Upper lobe of left lung (tissue), 6 donors: ENCODE results near the gene EFCAB5. TPM values are rescaled to one million over a fixed set of nuclear protein-coding genes. Genes with fewer than 3 reads are reported as not detected.

Experiments
- ATAC-seq, 2 donors: fragments of 200-7000 bp; cut with Tn5 transposase; one replicate each; pipeline ENCODE4 v1.9.1; 2022; ENCODE audit warnings: mild to moderate bottlenecking in 2 of 2, moderate library complexity in 2 of 2; ENCODE audit not compliant: low FRiP score in 2 of 2
- DNase-seq, 2 donors: peaks; one replicate each; pipeline ENCODE4 v3.0.0-alpha.2; 2019 to 2020
- H3K27ac ChIP-seq, 4 donors: fragments of 200-600 bp; sonication (generic); one replicate each; pipeline ENCODE4 v1.5.1; 2016 to 2019
- H3K27me3 ChIP-seq, 4 donors: fragments of 200-600 bp; sonication (generic); one replicate each; pipeline ENCODE4 v1.5.1; 2017 to 2019
- H3K36me3 ChIP-seq, 4 donors: fragments of 200-600 bp; sonication (generic); one replicate each; pipeline ENCODE4 v1.5.1; 2016 to 2019
- H3K4me1 ChIP-seq, 4 donors: fragments of 200-600 bp; sonication (generic); one replicate each; pipeline ENCODE4 v1.5.1; 2018 to 2019
- H3K4me3 ChIP-seq, 4 donors: fragments of 200-600 bp; sonication (generic); one replicate each; pipeline ENCODE4 v1.5.1; 2017 to 2019; ENCODE audit warnings: mild to moderate bottlenecking in 2 of 4, moderate library complexity in 1 of 4
- H3K9me3 ChIP-seq, 4 donors: fragments of 200-600 bp; sonication (generic); one replicate each; pipeline ENCODE4 v1.5.1; 2018 to 2019
- EP300 ChIP-seq, 4 donors: sonication (generic); formaldehyde crosslinking; IDR thresholded peaks; one replicate each; pipeline ENCODE4 v1.5.1; 2017; ENCODE audit warnings: antibody characterized with exemption in 4 of 4, control low read depth in 2 of 4
- POLR2A ChIP-seq, 4 donors: fragments of 450-650 bp; IDR thresholded peaks; one replicate each; pipeline ENCODE4 v1.5.1; 2016 to 2017; ENCODE audit warnings: antibody characterized with exemption in 4 of 4, mild to moderate bottlenecking in 2 of 4
- POLR2AphosphoS5 ChIP-seq, 2 donors: sonication (generic); formaldehyde crosslinking; IDR thresholded peaks; one replicate each; pipeline ENCODE4 v1.5.1; 2017; ENCODE audit warnings: antibody characterized with exemption in 2 of 2
- WGBS, 2 donors: methylation state at CpG; one replicate each; pipeline ENCODE4 v1.1.5; 2017 to 2018; 5-methylcytosine and 5-hydroxymethylcytosine counted together
- total RNA-seq, 6 donors: library from RNA; depleted of rRNA in 4 of 6; stranded (reverse); fragments of >200 nt in 4 of 6; gene quantifications; one replicate each; pipeline versions ENCODE4 v1.1.0 to v1.2.1, GENCODE V29; 2016 to 2021
- TF ChIP-seq, protein P1 (sequence below), 6 experiments: fragments of 450-650 bp in 4 of 6; fragments of 200-600 bp in 2 of 6; sonication (generic) in 2 of 6; IDR thresholded peaks; one replicate each; pipeline ENCODE4 v1.5.1; 2016 to 2019; ENCODE audit warnings: antibody characterized with exemption in 6 of 6
- donor health status: DM: no; HTN: no; CAD: no; lungs with moderate emphysema.
- donor health status: DM: no; HTN: yes; CAD: no; lungs with severe emphysema.

EFCAB5 gene
- total RNA-seq, 6 donors from 2014 or later = 0.22 to 7.3 (median 1.0) TPM

- ATAC-seq = no peak
- no peaks in the 10 kb centered on the region for H3K36me3 ChIP-seq
Observed at GRCh38 chr17:29905879-29906167, 35.6 kb upstream of the EFCAB5 start.

DNA sequence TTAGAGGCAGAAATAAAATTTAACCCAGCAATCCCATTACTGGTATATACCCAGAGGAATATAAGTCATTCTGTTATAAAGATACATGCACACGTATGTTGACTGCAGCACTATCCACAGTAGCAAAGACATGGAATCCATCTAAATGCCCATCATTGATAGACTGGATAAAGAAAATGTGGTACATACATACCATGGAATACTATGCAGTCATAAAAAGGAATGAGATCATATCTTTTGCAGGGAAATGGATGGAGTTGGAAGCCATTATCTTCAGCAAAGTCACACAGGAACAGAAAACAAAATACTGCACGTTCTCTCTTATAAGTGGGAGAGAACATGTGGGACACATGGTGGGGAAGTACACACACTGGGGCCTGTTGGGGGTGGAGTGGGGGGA lies 34.5 kb upstream of the EFCAB5 start:
- no peak for DNase-seq
- 97 to 99% methylated on average over 2 of the region's 2 CpGs for WGBS, 2 donors
- no peak for ATAC-seq
- TF ChIP-seq POLR2A (IDR thresholded peaks at IDR 0.05) (no peak), POLR2AphosphoS5 (IDR thresholded peaks at IDR 0.05) (no peak), EP300 (IDR thresholded peaks at IDR 0.05) (no peak)
- TF ChIP-seq, protein P1, sequence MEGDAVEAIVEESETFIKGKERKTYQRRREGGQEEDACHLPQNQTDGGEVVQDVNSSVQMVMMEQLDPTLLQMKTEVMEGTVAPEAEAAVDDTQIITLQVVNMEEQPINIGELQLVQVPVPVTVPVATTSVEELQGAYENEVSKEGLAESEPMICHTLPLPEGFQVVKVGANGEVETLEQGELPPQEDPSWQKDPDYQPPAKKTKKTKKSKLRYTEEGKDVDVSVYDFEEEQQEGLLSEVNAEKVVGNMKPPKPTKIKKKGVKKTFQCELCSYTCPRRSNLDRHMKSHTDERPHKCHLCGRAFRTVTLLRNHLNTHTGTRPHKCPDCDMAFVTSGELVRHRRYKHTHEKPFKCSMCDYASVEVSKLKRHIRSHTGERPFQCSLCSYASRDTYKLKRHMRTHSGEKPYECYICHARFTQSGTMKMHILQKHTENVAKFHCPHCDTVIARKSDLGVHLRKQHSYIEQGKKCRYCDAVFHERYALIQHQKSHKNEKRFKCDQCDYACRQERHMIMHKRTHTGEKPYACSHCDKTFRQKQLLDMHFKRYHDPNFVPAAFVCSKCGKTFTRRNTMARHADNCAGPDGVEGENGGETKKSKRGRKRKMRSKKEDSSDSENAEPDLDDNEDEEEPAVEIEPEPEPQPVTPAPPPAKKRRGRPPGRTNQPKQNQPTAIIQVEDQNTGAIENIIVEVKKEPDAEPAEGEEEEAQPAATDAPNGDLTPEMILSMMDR (IDR thresholded peaks at IDR 0.05) = no peak
- Histone ChIP-seq H3K36me3 (no peaks in the 10 kb centered on the region), H3K4me3 (no peak overlapping the region), H3K9me3 (no peaks in the 10 kb centered on the region), H3K4me1 (no peaks in the 10 kb centered on the region), H3K27me3 (no peaks in the 10 kb centered on the region), H3K27ac (no peak overlapping the region)

More at GRCh38 chr17:29905879-29906167, 35.6 kb upstream of the EFCAB5 start:
- WGBS, 2 donors = 98 to 100% methylated on average over 3 of the region's 3 CpGs
- TF ChIP-seq, protein P1 (IDR thresholded peaks at IDR 0.05) = no peak
- no peak for DNase-seq
- Histone ChIP-seq H3K27ac (no peak overlapping the region), H3K4me1 (peaks cover 0 to 4% (median 0%) of the 10 kb centered on the region in 4 donors), H3K27me3 (no peaks in the 10 kb centered on the region), H3K9me3 (no peaks in the 10 kb centered on the region), H3K4me3 (no peak overlapping the region)

GRCh38 chr17:29909236-29910003 lies 32.0 kb upstream of the EFCAB5 start:
- DNase-seq (no peak), ATAC-seq (no peak)
- no peak for TF ChIP-seq POLR2AphosphoS5 (IDR thresholded peaks at IDR 0.05)
- TF ChIP-seq, protein P1 (IDR thresholded peaks at IDR 0.05) = no peak
- TF ChIP-seq POLR2A (IDR thresholded peaks at IDR 0.05) = no peak
- TF ChIP-seq EP300 (IDR thresholded peaks at IDR 0.05) = no peak
- Histone ChIP-seq H3K27me3 (no peaks in the 10 kb centered on the region), H3K9me3 (no peaks in the 10 kb centered on the region), H3K4me1 (no peaks in the 10 kb centered on the region), H3K27ac (no peak overlapping the region), H3K36me3 (no peaks in the 10 kb centered on the region), H3K4me3 (no peak overlapping the region)
- 91 to 94% methylated on average over 6 of the region's 6 CpGs for WGBS, 2 donors

- ATAC-seq (no peak), DNase-seq (no peak)
- Histone ChIP-seq H3K27ac (no peak overlapping the region), H3K27me3 (no peaks in the 10 kb centered on the region), H3K9me3 (no peaks in the 10 kb centered on the region), H3K36me3 (no peaks in the 10 kb centered on the region), H3K4me3 (no peak overlapping the region), H3K4me1 (no peaks in the 10 kb centered on the region)
- TF ChIP-seq POLR2A (IDR thresholded peaks at IDR 0.05) = no peak
- TF ChIP-seq POLR2AphosphoS5 (IDR thresholded peaks at IDR 0.05) = no peak
- TF ChIP-seq EP300 (IDR thresholded peaks at IDR 0.05) = no peak
- TF ChIP-seq, protein P1 (IDR thresholded peaks at IDR 0.05) = no peak
Observed at GRCh38 chr17:29911641-29912177, 29.7 kb upstream of the EFCAB5 start.
